BJ (cell line): ENCODE measurements around the gene USP31. TPM values are rescaled to one million over a fixed set of nuclear protein-coding genes. Genes with fewer than 3 reads are reported as not detected.

Experiments
- CTCF ChIA-PET: fragments of 350-600 bp; formaldehyde crosslinking; extraction: SDS; loops from one replicate; lab custom pipeline; 2021; ENCODE audit warnings: antibody characterized with exemption, inconsistent platforms; lab: Yijun Ruan, JAX
- POLR2A ChIA-PET: fragments of 300-600 bp; sonication (Branson Sonifier 250); formaldehyde crosslinking; extraction: SDS; loops from one replicate; lab custom pipeline; 2021; ENCODE audit warnings: antibody characterized with exemption; lab: Charles Lee
- DNase-seq: peaks from one replicate; pipeline ENCODE4 v3.0.0-alpha.2; 2011; ENCODE audit warnings: low read depth
- H3K27me3 ChIP-seq: 2 replicates; pipeline ENCODE4 v1.6.0; 2011; ENCODE audit warnings: low read length; ENCODE audit not compliant: control insufficient read depth, insufficient read depth
- H3K36me3 ChIP-seq: 2 replicates; pipeline ENCODE4 v1.5.1; 2011; ENCODE audit warnings: low read length; ENCODE audit not compliant: control insufficient read depth, insufficient read depth
- H3K4me3 ChIP-seq: 2 replicates; pipeline ENCODE4 v1.5.1; 2011; ENCODE audit warnings: low read depth, mild to moderate bottlenecking, control low read depth, low read length
- CTCF ChIP-seq: IDR thresholded peaks from 2 replicates; pipeline ENCODE4 v1.5.1; 2011; ENCODE audit warnings: low read depth, mild to moderate bottlenecking, control low read depth, inconsistent platforms, low read length, moderate library complexity; ENCODE audit not compliant: insufficient read depth
- polyA plus RNA-seq: library from polyadenylated mRNA; depleted of rRNA; stranded (reverse); fragments of >200 nt; gene quantifications from 2 replicates; pipeline ENCODE4 v1.2.3, GENCODE V29; 2011

Gene USP31
- polyA plus RNA-seq, 1 experiment: 5.4 TPM

GRCh38 chr16:23074423-23074822 is 74.8 kb downstream of the USP31 start:
- DNase-seq: no peak
- Histone ChIP-seq H3K36me3 (peaks cover 4% of the 10 kb centered on the region), H3K27me3 (no peaks in the 10 kb centered on the region), H3K4me3 (no peak overlapping the region)
- no peak for TF ChIP-seq CTCF
- CTCF ChIA-PET: no interaction called here
- POLR2A ChIA-PET: no interaction called here

- POLR2A ChIA-PET: no interaction called here
- H3K36me3 ChIP-seq: peaks cover 13% of the 10 kb centered on the region
- H3K27me3 ChIP-seq: no peaks in the 10 kb centered on the region
- TF ChIP-seq CTCF: no peak
- H3K4me3 ChIP-seq: no peak overlapping the region
- no peak for DNase-seq
- CTCF ChIA-PET: interaction anchor here (1.5 to 1.9 kb wide), 2 partner anchors 10 to 362 kb away, joined by 7 read pairs; no protein-coding TSS in a partner anchor
Observed at GRCh38 chr16:23072769-23073549, 76.3 kb downstream of the USP31 start.

DNA sequence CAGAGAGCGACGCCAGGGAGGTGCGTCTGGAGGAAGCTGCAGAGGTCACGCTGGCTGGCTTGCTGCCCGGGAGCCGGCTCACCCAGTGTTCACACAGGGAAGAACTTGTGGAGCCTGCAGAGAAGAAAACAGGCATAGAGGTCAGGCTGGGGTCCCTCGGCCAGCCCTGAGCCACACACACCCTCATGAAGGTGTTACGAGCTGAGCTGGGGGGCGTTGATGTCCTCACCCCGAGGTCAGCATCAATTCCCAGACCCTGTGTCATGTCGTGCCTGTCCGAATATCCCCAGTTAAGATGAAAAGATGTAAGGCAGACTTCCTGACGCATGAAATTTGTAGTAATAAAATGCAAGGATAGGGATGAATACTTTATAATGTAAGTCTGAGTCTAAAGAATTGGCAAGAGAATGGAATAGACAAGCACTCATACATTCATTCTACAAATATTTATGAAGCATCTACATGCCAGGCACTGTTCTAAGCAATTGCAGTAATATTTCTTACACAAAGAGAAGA is 77.1 kb downstream of the USP31 start:
- DNase-seq: no peak
- CTCF ChIA-PET: interaction anchor here (1.5 to 1.9 kb wide), 2 partner anchors 9 to 362 kb away, joined by 7 read pairs; no protein-coding TSS in a partner anchor
- Histone ChIP-seq H3K27me3 (no peaks in the 10 kb centered on the region), H3K4me3 (no peak overlapping the region), H3K36me3 (peaks cover 14% of the 10 kb centered on the region)
- no peak for TF ChIP-seq CTCF
- POLR2A ChIA-PET: no interaction called here

DNA sequence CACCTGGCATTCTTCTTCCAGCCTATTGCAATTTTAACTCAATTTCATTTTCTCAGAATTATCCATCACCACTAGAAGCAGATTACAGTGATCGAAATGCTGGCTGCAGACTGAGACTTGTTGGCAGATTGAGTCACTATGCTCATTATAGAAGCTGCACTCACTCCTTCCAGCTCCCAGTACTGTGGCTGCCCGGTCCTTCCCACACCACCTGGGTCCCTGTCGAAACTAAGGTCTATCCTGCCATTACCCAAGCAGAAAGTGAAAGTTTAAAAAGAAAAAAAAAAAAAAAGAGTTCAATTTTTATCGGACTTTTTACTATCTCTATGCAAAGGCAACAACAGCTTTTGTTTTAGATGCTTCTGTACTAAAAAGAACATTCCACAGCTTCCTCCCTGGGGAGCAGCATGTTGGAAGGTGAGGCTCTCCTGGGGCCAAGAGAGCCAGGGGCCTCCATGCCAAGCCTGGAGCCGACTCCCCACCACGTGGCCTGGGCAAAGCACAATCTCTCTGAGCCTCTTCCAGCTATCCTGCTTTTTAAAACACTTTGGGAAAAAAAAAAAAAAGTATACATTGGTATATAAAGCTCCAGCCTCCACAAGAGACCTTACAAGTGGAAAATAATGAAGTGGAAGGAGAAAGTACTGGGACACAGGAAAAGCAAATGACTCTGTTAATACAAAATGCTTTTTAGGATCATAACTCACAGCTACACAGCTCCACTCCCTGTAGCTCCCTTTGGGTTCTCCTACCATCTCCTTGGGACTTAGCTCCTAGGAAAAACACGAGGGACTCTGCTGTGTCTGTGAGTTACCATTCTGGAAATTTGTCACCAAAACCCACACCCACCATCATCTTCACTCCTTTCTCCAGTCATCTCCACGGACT is 77.8 kb downstream of the USP31 start:
- Histone ChIP-seq H3K27me3 (no peaks in the 10 kb centered on the region), H3K4me3 (no peak overlapping the region), H3K36me3 (peaks cover 15% of the 10 kb centered on the region)
- no peak for DNase-seq
- POLR2A ChIA-PET: no interaction called here
- TF ChIP-seq CTCF: no peak
- CTCF ChIA-PET: interaction anchor here (0.6 to 1.9 kb wide), 3 partner anchors 11 to 1414 kb away, joined by 3 to 7 read pairs (median 3); no protein-coding TSS in a partner anchor
